Measurements from ENCODE around the gene DUSP12.
A peak's percentile ranks its signal among the peaks of the same experiment; 100 is the strongest.

The DUSP12 gene

DNA sequence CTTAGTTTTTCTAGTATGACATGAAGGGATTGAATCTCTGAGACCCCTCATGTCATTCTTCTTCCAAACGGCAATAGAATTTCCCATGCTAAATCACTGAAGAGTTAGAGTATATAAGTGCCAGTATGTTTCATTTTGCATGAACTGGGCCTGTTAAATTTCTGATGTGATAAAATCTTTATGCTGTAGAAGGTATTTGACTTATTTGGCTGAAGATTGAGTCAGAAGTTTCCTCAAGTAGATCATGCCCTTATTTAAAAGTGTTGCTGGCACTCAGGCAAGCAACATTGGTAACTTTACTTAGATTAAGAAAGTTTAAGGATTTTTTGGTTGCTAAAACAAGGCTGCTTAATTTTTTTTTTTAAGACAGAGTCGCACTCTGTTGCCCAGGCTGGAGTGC is 29.8 kb downstream of the DUSP12 start:
- no peak overlapping the region for H3K9ac ChIP-seq (ENCODE audit: low read length)
- no peaks in the 10 kb centered on the region for H3K27me3 ChIP-seq (ENCODE audit: insufficient read depth, low read length)
- H3K79me1 ChIP-seq (ENCODE audit: low read length), result no peaks in the 10 kb centered on the region
- H3K79me2 ChIP-seq (ENCODE audit: control insufficient read depth, insufficient read depth, low read length, poor library complexity), result no peaks in the 10 kb centered on the region
- peaks cover 2% of the 10 kb centered on the region for H3K9me3 ChIP-seq (ENCODE audit: insufficient read depth, low read depth, low read length)
- H3K14ac ChIP-seq (ENCODE audit: low read length), result no peak overlapping the region
- H2BK120ac ChIP-seq (ENCODE audit: insufficient read depth, low read length, poor library complexity), result no peak overlapping the region
- H4K8ac ChIP-seq (ENCODE audit: low read depth, low read length), result no peak overlapping the region
- no peak overlapping the region for H4K12ac ChIP-seq (ENCODE audit: low read depth, low read length)
- no peak overlapping the region for H2BK5ac ChIP-seq (ENCODE audit: low read depth, low read length, poor library complexity)
- no CpG with 5 or more reads among the region's 2 CpGs for WGBS (ENCODE audit: extremely low coverage, insufficient coverage, insufficient read length)
- no peak overlapping the region for H3K4me3 ChIP-seq (ENCODE audit: low read depth, low read length)
- H2BK12ac ChIP-seq (ENCODE audit: low read length), result no peak overlapping the region
- no peak overlapping the region for H3K4me2 ChIP-seq (ENCODE audit: low read length)
- H3K18ac ChIP-seq (ENCODE audit: low read length), result no peak overlapping the region
- H2AFZ ChIP-seq (ENCODE audit: insufficient read depth, low read length, poor library complexity), result no peak overlapping the region
- H3K27ac ChIP-seq (ENCODE audit: low read depth, low read length), result no peak overlapping the region
- H4K91ac ChIP-seq (ENCODE audit: low read depth, low read length), result no peak overlapping the region
- no peak overlapping the region for H3K4ac ChIP-seq (ENCODE audit: low read depth, low read length)
- DNase-seq, result peak in 1 of 2 donors; percentile 69
- H3K23ac ChIP-seq (ENCODE audit: low read length), result no peak overlapping the region
- H2AK5ac ChIP-seq (ENCODE audit: low read length), result no peak overlapping the region
- H3K4me1 ChIP-seq (ENCODE audit: control insufficient read depth in 1 of 2, insufficient read depth in 2 of 2, low read length in 2 of 2), result no peaks in the 10 kb centered on the region
- peaks cover 0 to 3% of the 10 kb centered on the region in 2 experiments for H3K36me3 ChIP-seq (ENCODE audit: control insufficient read depth in 1 of 2, insufficient read depth in 2 of 2, low read length in 2 of 2)

DNA sequence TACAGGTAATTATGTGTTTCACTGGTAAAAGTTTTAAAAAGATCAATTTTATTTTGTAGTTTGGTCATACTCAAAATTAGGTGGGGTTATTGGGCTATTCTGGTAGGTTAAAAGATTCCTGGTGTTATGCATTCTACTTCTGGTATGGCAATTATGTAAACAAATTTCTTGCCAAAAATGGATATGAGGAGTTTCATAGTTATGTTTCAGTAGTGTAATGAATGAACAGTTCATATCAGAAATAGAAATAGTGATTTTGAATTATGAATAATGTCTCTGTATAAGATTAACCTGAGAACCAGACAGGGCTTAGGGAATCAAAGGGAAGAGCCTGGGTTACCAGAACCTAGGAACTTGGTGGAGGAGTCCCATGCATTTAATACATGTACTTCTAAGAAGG is 32.4 kb downstream of the DUSP12 start:
- Histone ChIP-seq H4K91ac (ENCODE audit: low read depth, low read length) (no peak overlapping the region), H4K12ac (ENCODE audit: low read depth, low read length) (no peak overlapping the region), H4K8ac (ENCODE audit: low read depth, low read length) (no peak overlapping the region), H2AK5ac (ENCODE audit: low read length) (no peak overlapping the region), H3K23ac (ENCODE audit: low read length) (no peak overlapping the region), H2AFZ (ENCODE audit: insufficient read depth, low read length, poor library complexity) (no peak overlapping the region), H3K4me1 (ENCODE audit: control insufficient read depth in 1 of 2, insufficient read depth in 2 of 2, low read length in 2 of 2) (no peaks in the 10 kb centered on the region), H2BK120ac (ENCODE audit: insufficient read depth, low read length, poor library complexity) (no peak overlapping the region), H3K79me1 (ENCODE audit: low read length) (no peaks in the 10 kb centered on the region), H3K4me3 (ENCODE audit: low read depth, low read length) (no peak overlapping the region), H3K9ac (ENCODE audit: low read length) (no peak overlapping the region), H2BK5ac (ENCODE audit: low read depth, low read length, poor library complexity) (no peak overlapping the region), H3K27ac (ENCODE audit: low read depth, low read length) (no peak overlapping the region), H3K14ac (ENCODE audit: low read length) (no peak overlapping the region), H3K18ac (ENCODE audit: low read length) (no peak overlapping the region), H3K27me3 (ENCODE audit: insufficient read depth, low read length) (no peaks in the 10 kb centered on the region), H3K36me3 (ENCODE audit: control insufficient read depth in 1 of 2, insufficient read depth in 2 of 2, low read length in 2 of 2) (peaks cover 2 to 3% of the 10 kb centered on the region in 2 experiments), H2BK12ac (ENCODE audit: low read length) (no peak overlapping the region), H3K79me2 (ENCODE audit: control insufficient read depth, insufficient read depth, low read length, poor library complexity) (no peaks in the 10 kb centered on the region), H3K4me2 (ENCODE audit: low read length) (no peak overlapping the region), H3K9me3 (ENCODE audit: insufficient read depth, low read depth, low read length) (no peaks in the 10 kb centered on the region), H3K4ac (ENCODE audit: low read depth, low read length) (no peak overlapping the region)
- no peak for DNase-seq

DNA sequence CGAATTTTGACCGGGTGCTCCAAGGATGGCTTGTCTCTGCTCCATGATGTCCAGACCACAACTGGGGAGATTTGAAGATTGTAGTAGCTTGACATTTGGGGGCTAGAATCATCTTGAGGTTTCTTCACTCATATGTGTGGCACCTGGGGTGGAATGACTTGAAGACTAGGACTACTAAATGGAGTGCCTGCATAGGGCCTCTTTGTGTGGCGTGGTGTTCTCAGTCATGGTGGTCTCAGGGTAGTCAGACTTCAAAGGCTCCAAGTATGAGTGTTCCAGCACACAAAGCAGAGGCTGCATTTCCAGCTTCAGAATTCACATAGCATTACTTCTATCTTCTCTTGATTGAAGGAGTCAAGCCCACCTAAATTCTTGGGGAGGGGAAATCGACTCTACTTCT is 33.3 kb downstream of the DUSP12 start:
- no peak for DNase-seq
- Histone ChIP-seq H3K23ac (ENCODE audit: low read length) (no peak overlapping the region), H3K27ac (ENCODE audit: low read depth, low read length) (no peak overlapping the region), H3K79me2 (ENCODE audit: control insufficient read depth, insufficient read depth, low read length, poor library complexity) (no peaks in the 10 kb centered on the region), H4K91ac (ENCODE audit: low read depth, low read length) (no peak overlapping the region), H3K14ac (ENCODE audit: low read length) (no peak overlapping the region), H2BK5ac (ENCODE audit: low read depth, low read length, poor library complexity) (no peak overlapping the region), H3K36me3 (ENCODE audit: control insufficient read depth in 1 of 2, insufficient read depth in 2 of 2, low read length in 2 of 2) (peaks cover 4 to 6% of the 10 kb centered on the region in 2 experiments), H3K4me1 (ENCODE audit: control insufficient read depth in 1 of 2, insufficient read depth in 2 of 2, low read length in 2 of 2) (no peaks in the 10 kb centered on the region), H3K18ac (ENCODE audit: low read length) (no peak overlapping the region), H3K9ac (ENCODE audit: low read length) (no peak overlapping the region), H4K8ac (ENCODE audit: low read depth, low read length) (no peak overlapping the region), H2AFZ (ENCODE audit: insufficient read depth, low read length, poor library complexity) (no peak overlapping the region), H2BK12ac (ENCODE audit: low read length) (no peak overlapping the region), H3K79me1 (ENCODE audit: low read length) (no peaks in the 10 kb centered on the region), H3K9me3 (ENCODE audit: insufficient read depth, low read depth, low read length) (no peaks in the 10 kb centered on the region), H2BK120ac (ENCODE audit: insufficient read depth, low read length, poor library complexity) (no peak overlapping the region), H3K4me3 (ENCODE audit: low read depth, low read length) (no peak overlapping the region), H4K12ac (ENCODE audit: low read depth, low read length) (no peak overlapping the region), H2AK5ac (ENCODE audit: low read length) (no peak overlapping the region), H3K4me2 (ENCODE audit: low read length) (no peak overlapping the region), H3K27me3 (ENCODE audit: insufficient read depth, low read length) (no peaks in the 10 kb centered on the region), H3K4ac (ENCODE audit: low read depth, low read length) (no peak overlapping the region)
- no CpG with 5 or more reads among the region's 4 CpGs for WGBS (ENCODE audit: extremely low coverage, insufficient coverage, insufficient read length)

DNA sequence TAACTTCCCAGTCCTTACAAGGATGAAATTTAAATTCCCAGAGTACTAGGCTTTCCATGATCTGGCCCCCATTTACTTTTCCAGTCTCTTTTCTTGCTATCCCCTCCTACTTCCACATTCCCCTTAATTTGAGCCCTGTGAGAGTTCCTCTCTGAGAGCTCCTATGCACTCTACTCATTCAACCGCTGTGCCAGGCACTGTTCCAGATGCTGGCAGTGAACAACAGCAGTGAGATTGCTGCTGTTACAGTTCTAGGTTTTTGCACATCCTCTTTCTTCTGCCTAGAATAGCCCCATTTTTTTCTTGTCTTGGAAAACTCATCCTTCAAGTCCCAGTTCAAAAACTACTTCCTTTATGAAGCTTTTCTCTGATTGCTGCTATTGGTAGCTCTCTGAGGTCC is 35.4 kb downstream of the DUSP12 start:
- Histone ChIP-seq H2AK5ac (ENCODE audit: low read length) (no peak overlapping the region), H3K79me2 (ENCODE audit: control insufficient read depth, insufficient read depth, low read length, poor library complexity) (no peaks in the 10 kb centered on the region), H3K4ac (ENCODE audit: low read depth, low read length) (no peak overlapping the region), H4K91ac (ENCODE audit: low read depth, low read length) (no peak overlapping the region), H3K4me1 (ENCODE audit: control insufficient read depth in 1 of 2, insufficient read depth in 2 of 2, low read length in 2 of 2) (no peaks in the 10 kb centered on the region), H3K18ac (ENCODE audit: low read length) (no peak overlapping the region), H4K12ac (ENCODE audit: low read depth, low read length) (no peak overlapping the region), H3K27me3 (ENCODE audit: insufficient read depth, low read length) (no peaks in the 10 kb centered on the region), H3K79me1 (ENCODE audit: low read length) (no peaks in the 10 kb centered on the region), H2BK5ac (ENCODE audit: low read depth, low read length, poor library complexity) (no peak overlapping the region), H2BK12ac (ENCODE audit: low read length) (no peak overlapping the region), H3K36me3 (ENCODE audit: control insufficient read depth in 1 of 2, insufficient read depth in 2 of 2, low read length in 2 of 2) (peaks cover 4 to 6% of the 10 kb centered on the region in 2 experiments), H3K4me3 (ENCODE audit: low read depth, low read length) (no peak overlapping the region), H3K14ac (ENCODE audit: low read length) (no peak overlapping the region), H3K23ac (ENCODE audit: low read length) (no peak overlapping the region), H3K4me2 (ENCODE audit: low read length) (no peak overlapping the region), H3K27ac (ENCODE audit: low read depth, low read length) (no peak overlapping the region), H3K9me3 (ENCODE audit: insufficient read depth, low read depth, low read length) (no peaks in the 10 kb centered on the region), H2AFZ (ENCODE audit: insufficient read depth, low read length, poor library complexity) (no peak overlapping the region), H2BK120ac (ENCODE audit: insufficient read depth, low read length, poor library complexity) (no peak overlapping the region), H3K9ac (ENCODE audit: low read length) (no peak overlapping the region), H4K8ac (ENCODE audit: low read depth, low read length) (no peak overlapping the region)
- no peak for DNase-seq
- WGBS (ENCODE audit: extremely low coverage, insufficient coverage, insufficient read length), result no CpG with 5 or more reads among the region's 1 CpG
